HepG2 (cell line): Measurements from ENCODE around the gene SGMS1. TPM values are rescaled to one million over a fixed set of nuclear protein-coding genes. Genes with fewer than 3 reads are reported as not detected.

Experiments used
- DRAP1 ChIP-seq: IDR thresholded peaks from 2 replicates; pipeline ENCODE4 v1.6.1; 2016; ENCODE audit warnings: missing genetic modification reagents, missing compliant biosample characterization
- E2F1 ChIP-seq: sonication (generic); formaldehyde crosslinking; IDR thresholded peaks from 2 replicates; pipeline ENCODE4 v1.5.0; 2020; ENCODE audit warnings: missing genetic modification reagents
- ELF3 ChIP-seq: IDR thresholded peaks from 2 replicates; pipeline ENCODE4 v1.6.1; 2016; ENCODE audit warnings: missing genetic modification reagents, missing compliant biosample characterization
- ELF4 ChIP-seq: sonication (generic); formaldehyde crosslinking; IDR thresholded peaks from 2 replicates; pipeline ENCODE4 v1.5.0; 2020; ENCODE audit warnings: missing genetic modification reagents, mild to moderate bottlenecking, moderate library complexity, borderline replicate concordance
- GTF3A ChIP-seq: sonication (generic); formaldehyde crosslinking; conservative IDR thresholded peaks from 2 replicates; pipeline ENCODE4 v1.4.0; 2020; ENCODE audit warnings: mild to moderate bottlenecking, missing genetic modification reagents
- HDAC1 ChIP-seq: sonication (generic); formaldehyde crosslinking; IDR thresholded peaks from 2 replicates; pipeline ENCODE4 v1.5.1; 2020; ENCODE audit warnings: mild to moderate bottlenecking, missing genetic modification reagents
- HOXA3 ChIP-seq: sonication (generic); formaldehyde crosslinking; IDR thresholded peaks from 2 replicates; pipeline ENCODE4 v1.5.0; 2020; ENCODE audit warnings: missing genetic modification reagents
- KAT7 ChIP-seq: IDR thresholded peaks from 2 replicates; pipeline ENCODE4 v1.6.1; 2018; ENCODE audit warnings: borderline replicate concordance, missing compliant biosample characterization
- MAF1 ChIP-seq: sonication (generic); formaldehyde crosslinking; IDR thresholded peaks from 2 replicates; pipeline ENCODE4 v1.5.0; 2020; ENCODE audit warnings: missing genetic modification reagents, borderline replicate concordance
- MZF1 ChIP-seq: sonication (generic); formaldehyde crosslinking; IDR thresholded peaks from 2 replicates; pipeline ENCODE4 v1.8.1; 2023; ENCODE audit warnings: mild to moderate bottlenecking, missing genetic modification reagents, borderline replicate concordance
- NFE2 ChIP-seq: sonication (generic); formaldehyde crosslinking; IDR thresholded peaks from 2 replicates; pipeline ENCODE4 v1.4.0; 2020; ENCODE audit warnings: missing genetic modification reagents
- RXRB ChIP-seq: IDR thresholded peaks from 2 replicates; pipeline ENCODE4 v1.6.1; 2016; ENCODE audit warnings: borderline replicate concordance, missing genetic modification reagents, missing compliant biosample characterization
- SIX4 ChIP-seq: sonication (generic); formaldehyde crosslinking; IDR thresholded peaks from 2 replicates; pipeline ENCODE4 v1.4.0; 2020; ENCODE audit warnings: missing genetic modification reagents
- SP4 ChIP-seq: sonication (generic); formaldehyde crosslinking; IDR thresholded peaks from 2 replicates; pipeline ENCODE4 v1.8.1; 2023; ENCODE audit warnings: mild to moderate bottlenecking, missing genetic modification reagents
- ZBTB2 ChIP-seq: sonication (generic); formaldehyde crosslinking; IDR thresholded peaks from 2 replicates; pipeline ENCODE4 v1.8.0; 2022; ENCODE audit warnings: low read depth, missing genetic modification reagents
- ZBTB21 ChIP-seq: sonication (generic); formaldehyde crosslinking; IDR thresholded peaks from 2 replicates; pipeline ENCODE4 v1.4.0; 2020; ENCODE audit warnings: missing genetic modification reagents
- ZBTB38 ChIP-seq: sonication (generic); formaldehyde crosslinking; IDR thresholded peaks from 2 replicates; pipeline ENCODE4 v1.5.1; 2020; ENCODE audit warnings: mild to moderate bottlenecking, missing genetic modification reagents
- ZNF101 ChIP-seq: sonication (generic); formaldehyde crosslinking; IDR thresholded peaks from 2 replicates; pipeline ENCODE4 v1.4.0; 2020; ENCODE audit warnings: mild to moderate bottlenecking, low read depth, missing genetic modification reagents, borderline replicate concordance
- ZNF205 ChIP-seq: IDR thresholded peaks from 2 replicates; pipeline ENCODE4 v1.6.1; 2018; ENCODE audit warnings: missing biosample characterization, missing genetic modification reagents
- ZNF550 ChIP-seq: sonication (generic); formaldehyde crosslinking; IDR thresholded peaks from 2 replicates; pipeline ENCODE4 v1.4.0; 2020; ENCODE audit warnings: mild to moderate bottlenecking, missing genetic modification reagents, borderline replicate concordance
- ZNF609 ChIP-seq: sonication (generic); formaldehyde crosslinking; IDR thresholded peaks from 2 replicates; pipeline ENCODE4 v1.4.0; 2020; ENCODE audit warnings: mild to moderate bottlenecking, missing genetic modification reagents, borderline replicate concordance
- ZNF615 ChIP-seq: sonication (generic); formaldehyde crosslinking; IDR thresholded peaks from 2 replicates; pipeline ENCODE4 v1.5.0; 2020; ENCODE audit warnings: mild to moderate bottlenecking, missing genetic modification reagents, borderline replicate concordance
- ZNF672 ChIP-seq: sonication (generic); formaldehyde crosslinking; IDR thresholded peaks from 2 replicates; pipeline ENCODE4 v1.8.1; 2022; ENCODE audit warnings: missing genetic modification reagents
- ZNF75D ChIP-seq: sonication (generic); formaldehyde crosslinking; IDR thresholded peaks from 2 replicates; pipeline ENCODE4 v1.8.1; 2023; ENCODE audit warnings: missing genetic modification reagents, mild to moderate bottlenecking, borderline replicate concordance
- ZNF816 ChIP-seq: sonication (generic); formaldehyde crosslinking; IDR thresholded peaks from 2 replicates; pipeline ENCODE4 v1.8.0; 2022; ENCODE audit warnings: missing genetic modification reagents, mild to moderate bottlenecking, borderline replicate concordance
- ZNF878 ChIP-seq: sonication (generic); formaldehyde crosslinking; IDR thresholded peaks from 2 replicates; pipeline ENCODE4 v1.8.1; 2023; ENCODE audit warnings: mild to moderate bottlenecking, missing genetic modification reagents, moderate library complexity
- polyA plus RNA-seq, 8 experiments: library from polyadenylated mRNA; depleted of rRNA in 3 of 8; stranded (reverse) in 7 of 8; unstranded in 1 of 8; fragments of >200 nt; fragmentation: Illumina TruSeq in 4 of 8; extraction: Trizol in 4 of 8; gene quantifications; 2 replicates each; pipeline versions ENCODE4 v1.2.1 to v1.2.3, GENCODE V29; 2011 to 2016; ENCODE audit warnings: low read depth in 4 of 8, missing spikeins in 1 of 8, mixed read lengths in 1 of 8; ENCODE audit not compliant: insufficient read depth in 1 of 8
- total RNA-seq, 5 experiments: library from RNA; depleted of rRNA; stranded (reverse); fragments of >200 nt; fragmentation: Illumina TruSeq; extraction: Trizol; gene quantifications; 2 replicates each; pipeline ENCODE4 v1.2.3, GENCODE V29; 2016; ENCODE audit warnings: low read depth in 1 of 5

The SGMS1 gene
- total and polyA plus RNA-seq, 2 of the 13 experiments (the other 11 are each of a cell fraction or from before 2014, with no cell fraction given) = 6.5 to 15.1 TPM

- no peak for TF ChIP-seq ZNF672 (CRISPR knock-in tag)
- no peak for TF ChIP-seq KAT7 (CRISPR knock-in tag)
- no peak for TF ChIP-seq ZNF205 (CRISPR knock-in tag)
- TF ChIP-seq ELF3 = 0 out of 2 replicates have a peak, but pooled peaks have one; percentile 18
- TF ChIP-seq SP4 (CRISPR knock-in tag) = no peak
- TF ChIP-seq RXRB (CRISPR knock-in tag) = 0 out of 2 replicates have a peak, but pooled peaks have one; percentile 23
- TF ChIP-seq ZBTB21 (CRISPR knock-in tag) = no peak
- TF ChIP-seq HOXA3 = no peak
- TF ChIP-seq ZNF101 (CRISPR knock-in tag) = no peak
- no peak for TF ChIP-seq ZBTB2 (CRISPR knock-in tag)
- no peak for TF ChIP-seq E2F1 (CRISPR knock-in tag)
- no peak for TF ChIP-seq NFE2
- TF ChIP-seq MAF1 (CRISPR knock-in tag) = no peak
- TF ChIP-seq MZF1 (CRISPR knock-in tag) = no peak
- no peak for TF ChIP-seq ZNF878 (CRISPR knock-in tag)
- peak; percentile 66 for TF ChIP-seq SIX4
- no peak for TF ChIP-seq GTF3A (CRISPR knock-in tag)
- no peak for TF ChIP-seq ELF4 (CRISPR knock-in tag)
- no peak for TF ChIP-seq ZNF615 (CRISPR knock-in tag)
- TF ChIP-seq ZNF550 = no peak
- no peak for TF ChIP-seq HDAC1 (CRISPR knock-in tag)
- no peak for TF ChIP-seq ZBTB38
- no peak for TF ChIP-seq ZNF816
- TF ChIP-seq ZNF75D (CRISPR knock-in tag) = no peak
- TF ChIP-seq ZNF609 (CRISPR knock-in tag) = no peak
- TF ChIP-seq DRAP1 (CRISPR knock-in tag) = no peak
Measured at GRCh38 chr10:50561816-50562215, 61.9 kb downstream of the SGMS1 start (continued).
